Measurements from ENCODE around the gene SLC26A6.

- TF ChIP-seq CTCF (IDR thresholded peaks at IDR 0.05; ENCODE audit: poor library complexity, severe bottlenecking): no peak
- no peak for TF ChIP-seq EZH2 (IDR thresholded peaks at IDR 0.05; ENCODE audit: borderline replicate concordance, insufficient read depth, low read length, poor library complexity, severe bottlenecking)
- TF ChIP-seq REST (IDR thresholded peaks at IDR 0.05; ENCODE audit: borderline replicate concordance): no peak
Observed at GRCh38 chr3:48633256-48633655, 2.0 kb downstream of the SLC26A6 start.
